DND-41 (cell line): Measurements from ENCODE around the gene SH2D7.

Source experiments
- ATAC-seq: fragments of 200-7000 bp; cut with Tn5 transposase; 3 replicates; pipeline ENCODE4 v1.9.1; 2021; ENCODE audit warnings: low read depth; ENCODE audit not compliant: insufficient read depth
- DNase-seq: peaks from one replicate; pipeline ENCODE4 v3.0.0-alpha.2; 2020
- H2AFZ ChIP-seq: 2 replicates; pipeline ENCODE4 v1.6.0; 2012; ENCODE audit warnings: low read depth, low read length
- H3K27ac ChIP-seq: 2 replicates; pipeline ENCODE4 v1.5.1; 2012; ENCODE audit warnings: low read length, inconsistent platforms
- H3K27me3 ChIP-seq: fragments of 200-600 bp; sonication (generic); 2 replicates; pipeline ENCODE4 v1.6.0; 2012; ENCODE audit warnings: low read length, mild to moderate bottlenecking, inconsistent platforms; ENCODE audit not compliant: insufficient read depth, poor library complexity
- H3K36me3 ChIP-seq: 2 replicates; pipeline ENCODE4 v1.5.1; 2012; ENCODE audit warnings: low read length, inconsistent platforms; ENCODE audit not compliant: insufficient read depth
- H3K4me1 ChIP-seq: 2 replicates; pipeline ENCODE4 v1.5.1; 2012; ENCODE audit warnings: mild to moderate bottlenecking, low read length; ENCODE audit not compliant: insufficient read depth
- H3K4me2 ChIP-seq: 2 replicates; pipeline ENCODE4 v1.6.0; 2012; ENCODE audit warnings: mild to moderate bottlenecking, moderate library complexity, low read length, inconsistent platforms; ENCODE audit not compliant: insufficient read depth
- H3K4me3 ChIP-seq, 2 experiments: fragments of 200-600 bp in 1 of 2; shearing (Covaris generic) in 1 of 2; 2 replicates each; pipeline ENCODE4 v1.5.1; 2012 to 2016; ENCODE audit warnings: inconsistent platforms in 2 of 2, low read length in 2 of 2, mild to moderate bottlenecking in 2 of 2, low read depth in 1 of 2, moderate library complexity in 1 of 2
- H3K79me2 ChIP-seq: 2 replicates; pipeline ENCODE4 v1.6.0; 2012; ENCODE audit warnings: low read length, inconsistent platforms; ENCODE audit not compliant: insufficient read depth
- H3K9ac ChIP-seq: 2 replicates; pipeline ENCODE4 v1.6.0; 2012; ENCODE audit warnings: low read depth, mild to moderate bottlenecking, inconsistent platforms, low read length, moderate library complexity
- H3K9me3 ChIP-seq: 2 replicates; pipeline ENCODE4 v1.5.1; 2012; ENCODE audit warnings: low read length, moderate library complexity, mild to moderate bottlenecking, inconsistent platforms; ENCODE audit not compliant: insufficient read depth, severe bottlenecking
- H4K20me1 ChIP-seq: 2 replicates; pipeline ENCODE4 v1.6.0; 2012; ENCODE audit warnings: low read length; ENCODE audit not compliant: insufficient read depth
- EZH2 ChIP-seq: IDR thresholded peaks from 3 replicates; pipeline ENCODE4 v1.6.1; 2012; ENCODE audit warnings: borderline replicate concordance, low read depth, mild to moderate bottlenecking, moderate library complexity, low read length, inconsistent platforms; ENCODE audit not compliant: severe bottlenecking
- TF ChIP-seq, protein P1 (sequence below): IDR thresholded peaks from 2 replicates; pipeline ENCODE4 v1.5.1; 2012; ENCODE audit warnings: borderline replicate concordance, low read length, moderate library complexity, mild to moderate bottlenecking; ENCODE audit not compliant: poor library complexity, severe bottlenecking; ENCODE audit errors: extremely low read depth

The SH2D7 gene

DNA sequence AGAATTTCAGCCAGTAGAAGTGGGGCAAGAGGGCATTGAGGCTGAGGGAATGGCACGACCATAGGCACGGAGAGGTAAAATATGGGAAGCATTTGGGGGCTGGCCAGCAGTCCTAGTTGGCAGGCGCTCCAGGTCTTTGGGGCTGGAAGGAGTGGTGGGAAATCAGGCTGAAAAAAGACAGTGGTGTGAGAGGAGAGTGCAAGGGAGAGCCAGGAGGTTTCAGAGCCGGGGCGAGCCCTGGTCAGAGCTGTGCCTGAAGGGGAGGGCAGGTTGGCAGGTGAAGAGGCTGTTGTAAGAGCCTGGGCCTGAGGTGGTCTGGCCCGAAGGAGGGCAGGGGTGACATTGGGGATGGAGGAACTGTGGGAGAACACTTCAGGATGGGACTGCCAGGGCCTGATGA, 55.2 kb downstream of the SH2D7 start:
- H3K4me2 ChIP-seq, result peak overlapping the region; percentile 80
- H3K79me2 ChIP-seq, result peaks cover 37% of the 10 kb centered on the region
- ATAC-seq (no peak), DNase-seq (no peak)
- no peak overlapping the region for H3K9ac ChIP-seq
- H4K20me1 ChIP-seq, result peaks cover 4% of the 10 kb centered on the region
- H3K27ac ChIP-seq, result no peak overlapping the region
- H3K4me1 ChIP-seq, result peaks cover 34% of the 10 kb centered on the region
- H3K36me3 ChIP-seq, result no peaks in the 10 kb centered on the region; the same call in 1 of the 2 replicates
- TF ChIP-seq, protein P1, sequence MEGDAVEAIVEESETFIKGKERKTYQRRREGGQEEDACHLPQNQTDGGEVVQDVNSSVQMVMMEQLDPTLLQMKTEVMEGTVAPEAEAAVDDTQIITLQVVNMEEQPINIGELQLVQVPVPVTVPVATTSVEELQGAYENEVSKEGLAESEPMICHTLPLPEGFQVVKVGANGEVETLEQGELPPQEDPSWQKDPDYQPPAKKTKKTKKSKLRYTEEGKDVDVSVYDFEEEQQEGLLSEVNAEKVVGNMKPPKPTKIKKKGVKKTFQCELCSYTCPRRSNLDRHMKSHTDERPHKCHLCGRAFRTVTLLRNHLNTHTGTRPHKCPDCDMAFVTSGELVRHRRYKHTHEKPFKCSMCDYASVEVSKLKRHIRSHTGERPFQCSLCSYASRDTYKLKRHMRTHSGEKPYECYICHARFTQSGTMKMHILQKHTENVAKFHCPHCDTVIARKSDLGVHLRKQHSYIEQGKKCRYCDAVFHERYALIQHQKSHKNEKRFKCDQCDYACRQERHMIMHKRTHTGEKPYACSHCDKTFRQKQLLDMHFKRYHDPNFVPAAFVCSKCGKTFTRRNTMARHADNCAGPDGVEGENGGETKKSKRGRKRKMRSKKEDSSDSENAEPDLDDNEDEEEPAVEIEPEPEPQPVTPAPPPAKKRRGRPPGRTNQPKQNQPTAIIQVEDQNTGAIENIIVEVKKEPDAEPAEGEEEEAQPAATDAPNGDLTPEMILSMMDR, result no peak
- no peak for TF ChIP-seq EZH2
- no peak overlapping the region for H2AFZ ChIP-seq
- no peaks in the 10 kb centered on the region for H3K9me3 ChIP-seq
- H3K27me3 ChIP-seq, result no peaks in the 10 kb centered on the region
- peak overlapping the region in 1 of 2 experiments; percentile 58; a peak in 1 of 4 replicates for H3K4me3 ChIP-seq

DNA sequence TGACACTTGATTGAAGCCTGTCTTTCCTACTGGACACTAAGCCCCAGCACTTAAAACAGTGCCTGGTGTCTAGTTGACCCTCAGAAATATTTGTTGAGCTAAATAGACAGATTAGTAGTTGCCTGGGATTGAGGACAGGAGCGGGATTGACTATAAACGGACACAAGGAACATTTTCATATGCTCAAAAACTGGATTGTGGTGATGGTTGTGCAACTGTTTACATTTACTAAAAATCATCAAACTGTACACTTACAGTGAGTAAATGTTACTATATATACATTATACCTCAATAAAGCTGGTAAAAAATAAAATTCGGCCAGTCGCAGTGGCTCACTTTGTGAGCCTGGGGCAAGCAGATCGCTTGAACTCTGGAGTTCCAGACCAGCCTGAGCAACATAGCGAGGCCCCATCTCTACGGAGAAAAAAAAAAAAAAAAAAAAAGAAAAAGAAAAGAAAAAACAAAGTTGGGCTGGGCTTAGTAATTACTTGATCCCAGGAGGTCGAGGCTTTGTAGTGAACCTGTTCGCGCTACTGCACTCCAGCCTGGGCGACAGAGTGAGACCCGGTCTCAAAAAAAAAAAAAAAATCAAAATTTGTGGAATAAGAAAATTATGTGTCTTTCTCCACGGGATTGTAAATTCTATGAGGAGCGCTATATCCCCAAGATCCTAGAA, 56.2 kb downstream of the SH2D7 start:
- ATAC-seq, result no peak
- Histone ChIP-seq H3K4me3 (peak overlapping the region; percentile 47 to 58; a peak in 3 of 4 replicates), H2AFZ (peak overlapping the region; percentile 33), H3K9me3 (no peaks in the 10 kb centered on the region), H3K27ac (peak overlapping the region; percentile 70), H3K27me3 (no peaks in the 10 kb centered on the region), H3K4me1 (peaks cover 42% of the 10 kb centered on the region), H3K36me3 (peaks cover 6% of the 10 kb centered on the region), H4K20me1 (peaks cover 7% of the 10 kb centered on the region), H3K79me2 (peaks cover 46% of the 10 kb centered on the region), H3K4me2 (peak overlapping the region; percentile 80), H3K9ac (peak overlapping the region; percentile 59)
- DNase-seq, result no peak
- TF ChIP-seq, protein P1, result no peak
- TF ChIP-seq EZH2, result no peak

DNA sequence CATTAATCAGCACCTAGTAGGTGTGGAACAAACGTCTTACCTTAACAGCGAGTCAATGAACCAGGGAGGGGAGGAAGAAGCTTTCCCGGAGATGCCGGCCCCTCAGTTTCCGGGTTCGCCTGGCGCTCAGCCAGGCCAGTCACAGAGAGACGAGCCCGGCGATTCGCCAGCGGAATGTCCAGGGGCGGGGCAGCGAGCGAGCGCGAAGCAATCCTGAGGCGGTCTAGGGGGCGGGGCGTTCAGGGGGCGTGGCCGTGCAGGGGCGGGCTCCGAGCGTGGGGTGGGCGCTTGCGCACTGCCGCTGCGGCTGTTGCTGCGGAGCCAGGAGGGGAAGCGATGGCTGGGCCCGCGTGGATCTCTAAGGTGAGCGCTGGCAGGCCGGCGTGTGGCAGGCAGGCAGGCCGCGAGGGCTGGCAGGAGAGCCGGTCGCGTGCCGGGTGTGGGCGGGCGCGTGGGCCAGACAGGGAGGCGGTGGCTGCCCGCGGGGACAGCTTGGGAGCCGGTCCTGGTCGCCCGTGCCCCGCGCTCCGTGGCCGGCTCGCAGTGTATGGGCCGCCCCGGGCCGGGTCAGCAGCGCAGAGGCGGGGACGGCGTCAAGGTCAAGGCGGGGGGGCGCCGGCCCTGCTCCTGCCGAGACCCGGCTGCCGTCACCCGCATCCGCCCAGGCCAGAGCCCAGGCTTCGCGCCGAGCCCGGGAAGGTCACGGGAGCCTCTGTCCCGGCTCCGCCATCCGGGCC, 56.9 kb downstream of the SH2D7 start, which contains the start of gene IDH3A:
Gene IDH3A, plus strand, starts transcription at position 295 of the 737 bp plus-strand sequence. Its CDS starts 42 bp downstream, at position 337.
- TF ChIP-seq, protein P1, result no peak
- no peak for TF ChIP-seq EZH2
- Histone ChIP-seq H3K79me2 (peaks cover 52% of the 10 kb centered on the region), H3K9me3 (no peaks in the 10 kb centered on the region), H3K27ac (peak within 1 kb of the TSS; percentile 70), H3K4me1 (peaks cover 42% of the 10 kb centered on the region), H3K9ac (peak within 1 kb of the TSS; percentile 79), H3K36me3 (peaks cover 6% of the 10 kb centered on the region), H3K4me3 (peak within 1 kb of the TSS; percentile 47 to 58), H4K20me1 (peaks cover 7% of the 10 kb centered on the region), H3K4me2 (peak within 1 kb of the TSS; percentile 88), H3K27me3 (no peaks in the 10 kb centered on the region), H2AFZ (peak within 1 kb of the TSS; percentile 68)
- ATAC-seq (peak; percentile 92), DNase-seq (peak; percentile 98)
